ENCODE results near the gene PCYOX1L. TPM values are rescaled to one million over a fixed set of nuclear protein-coding genes. Genes with fewer than 3 reads are reported as not detected.

The PCYOX1L gene
- total and polyA plus RNA-seq, 2 experiments from 2014 or later: 6.7 to 14.7 TPM

DNA sequence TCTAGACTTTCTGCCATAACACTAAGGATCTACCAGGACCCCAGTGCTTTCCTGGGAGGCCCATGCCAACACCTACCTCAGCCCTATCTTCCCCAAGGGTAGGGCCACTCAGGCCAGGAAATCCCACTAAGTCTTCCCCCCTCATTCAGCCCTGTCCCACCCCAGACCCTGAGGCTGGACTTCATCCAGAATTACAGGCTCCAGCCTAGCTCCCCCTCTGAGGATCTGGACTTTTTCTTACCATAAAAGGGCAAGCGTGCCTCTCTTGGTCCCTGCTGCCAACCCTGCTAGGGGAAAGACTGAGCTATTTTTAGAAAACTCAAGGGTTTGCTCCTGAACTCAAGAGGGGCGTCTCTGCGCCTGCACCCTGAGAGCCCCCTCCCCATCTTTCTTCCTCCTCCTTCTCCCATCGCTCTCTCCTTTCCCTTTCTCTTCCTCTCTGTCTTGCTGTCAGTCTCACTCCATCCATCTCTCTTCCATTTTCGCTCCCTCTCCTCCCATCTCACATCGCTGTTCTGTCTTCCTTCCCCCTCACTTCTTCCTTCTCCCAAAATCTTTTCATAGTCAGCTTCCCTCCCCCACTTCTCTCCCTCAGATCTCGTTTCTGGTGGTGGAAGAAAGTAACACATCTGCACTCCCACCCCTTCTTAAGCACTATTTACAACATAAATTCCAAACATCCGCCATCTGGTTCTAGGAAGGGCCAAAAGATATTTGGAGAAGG, 59.3 kb downstream of the PCYOX1L start:
- H3K4me1 Mint-ChIP-seq: peaks cover 31% of the 10 kb centered on the region
- H3K4me1 ChIP-seq (ENCODE audit: insufficient read depth): peaks cover 10% of the 10 kb centered on the region; the same call in 1 of the 2 replicates

More for the DNA sequence above, 59.3 kb downstream of the PCYOX1L start:
- Histone ChIP-seq H3K4me3 (no peak overlapping the region), H3K79me2 (replicated peaks; ENCODE audit: insufficient read depth) (no peaks in the 10 kb centered on the region), H3F3A (replicated peaks; ENCODE audit: low read depth) (0 out of 2 replicates have a peak, but pooled peaks cover 3% of the 10 kb centered on the region), H4K20me1 (replicated peaks; ENCODE audit: insufficient read depth) (no peaks in the 10 kb centered on the region), H2AFZ (peak overlapping the region; percentile 84), H3K4me2 (peak overlapping the region; percentile 65), H3K9me2 (ENCODE audit: insufficient read depth) (no peaks in the 10 kb centered on the region), H3K27me3 (ENCODE audit: insufficient read depth) (no peaks in the 10 kb centered on the region), H3K36me3 (ENCODE audit: insufficient read depth) (no peaks in the 10 kb centered on the region), H3K27ac (ENCODE audit: low read depth) (no peak overlapping the region)
- no peak for DNase-seq (ENCODE audit: low spot score)
- Mint-ChIP-seq H3K9me3 (no peaks in the 10 kb centered on the region), H3K27ac (peak overlapping the region; percentile 86), H3K27me3 (ENCODE audit: insufficient read depth, low read depth, poor library complexity) (peaks cover 9% of the 10 kb centered on the region), H3K36me3 (ENCODE audit: low read depth) (no peaks in the 10 kb centered on the region), H3K4me3 (no peak overlapping the region)
- peak; percentile 37 for ATAC-seq
- TF ChIP-seq ZNF331 (CRISPR knock-in tag; IDR thresholded peaks at IDR 0.05; ENCODE audit: low read depth) (no peak), ETS1 (IDR thresholded peaks at IDR 0.05) (no peak), STAT1 (IDR thresholded peaks at IDR 0.05; ENCODE audit: unreplicated experiment) (no peak), JUNB (IDR thresholded peaks at IDR 0.05; ENCODE audit: unreplicated experiment) (no peak), CREB1 (CRISPR knock-in tag; IDR thresholded peaks at IDR 0.05; ENCODE audit: low read depth) (no peak), POLR2AphosphoS5 (IDR thresholded peaks at IDR 0.05; ENCODE audit: low read depth) (no peak), EZH2 (IDR thresholded peaks at IDR 0.05; ENCODE audit: low read depth, unreplicated experiment) (no peak), ZNF114 (CRISPR knock-in tag; IDR thresholded peaks at IDR 0.05) (no peak), EZH2phosphoT487 (IDR thresholded peaks at IDR 0.05; ENCODE audit: unreplicated experiment) (no peak), NANOG (IDR thresholded peaks at IDR 0.05; ENCODE audit: borderline replicate concordance) (no peak), ZNF462 (CRISPR knock-in tag; IDR thresholded peaks at IDR 0.05) (no peak)
- TF ChIP-seq, protein P1, sequence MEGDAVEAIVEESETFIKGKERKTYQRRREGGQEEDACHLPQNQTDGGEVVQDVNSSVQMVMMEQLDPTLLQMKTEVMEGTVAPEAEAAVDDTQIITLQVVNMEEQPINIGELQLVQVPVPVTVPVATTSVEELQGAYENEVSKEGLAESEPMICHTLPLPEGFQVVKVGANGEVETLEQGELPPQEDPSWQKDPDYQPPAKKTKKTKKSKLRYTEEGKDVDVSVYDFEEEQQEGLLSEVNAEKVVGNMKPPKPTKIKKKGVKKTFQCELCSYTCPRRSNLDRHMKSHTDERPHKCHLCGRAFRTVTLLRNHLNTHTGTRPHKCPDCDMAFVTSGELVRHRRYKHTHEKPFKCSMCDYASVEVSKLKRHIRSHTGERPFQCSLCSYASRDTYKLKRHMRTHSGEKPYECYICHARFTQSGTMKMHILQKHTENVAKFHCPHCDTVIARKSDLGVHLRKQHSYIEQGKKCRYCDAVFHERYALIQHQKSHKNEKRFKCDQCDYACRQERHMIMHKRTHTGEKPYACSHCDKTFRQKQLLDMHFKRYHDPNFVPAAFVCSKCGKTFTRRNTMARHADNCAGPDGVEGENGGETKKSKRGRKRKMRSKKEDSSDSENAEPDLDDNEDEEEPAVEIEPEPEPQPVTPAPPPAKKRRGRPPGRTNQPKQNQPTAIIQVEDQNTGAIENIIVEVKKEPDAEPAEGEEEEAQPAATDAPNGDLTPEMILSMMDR (conservative IDR thresholded peaks at IDR 0.05; ENCODE audit: low read depth in 2 of 2): no peak
- TF ChIP-seq, protein P2, sequence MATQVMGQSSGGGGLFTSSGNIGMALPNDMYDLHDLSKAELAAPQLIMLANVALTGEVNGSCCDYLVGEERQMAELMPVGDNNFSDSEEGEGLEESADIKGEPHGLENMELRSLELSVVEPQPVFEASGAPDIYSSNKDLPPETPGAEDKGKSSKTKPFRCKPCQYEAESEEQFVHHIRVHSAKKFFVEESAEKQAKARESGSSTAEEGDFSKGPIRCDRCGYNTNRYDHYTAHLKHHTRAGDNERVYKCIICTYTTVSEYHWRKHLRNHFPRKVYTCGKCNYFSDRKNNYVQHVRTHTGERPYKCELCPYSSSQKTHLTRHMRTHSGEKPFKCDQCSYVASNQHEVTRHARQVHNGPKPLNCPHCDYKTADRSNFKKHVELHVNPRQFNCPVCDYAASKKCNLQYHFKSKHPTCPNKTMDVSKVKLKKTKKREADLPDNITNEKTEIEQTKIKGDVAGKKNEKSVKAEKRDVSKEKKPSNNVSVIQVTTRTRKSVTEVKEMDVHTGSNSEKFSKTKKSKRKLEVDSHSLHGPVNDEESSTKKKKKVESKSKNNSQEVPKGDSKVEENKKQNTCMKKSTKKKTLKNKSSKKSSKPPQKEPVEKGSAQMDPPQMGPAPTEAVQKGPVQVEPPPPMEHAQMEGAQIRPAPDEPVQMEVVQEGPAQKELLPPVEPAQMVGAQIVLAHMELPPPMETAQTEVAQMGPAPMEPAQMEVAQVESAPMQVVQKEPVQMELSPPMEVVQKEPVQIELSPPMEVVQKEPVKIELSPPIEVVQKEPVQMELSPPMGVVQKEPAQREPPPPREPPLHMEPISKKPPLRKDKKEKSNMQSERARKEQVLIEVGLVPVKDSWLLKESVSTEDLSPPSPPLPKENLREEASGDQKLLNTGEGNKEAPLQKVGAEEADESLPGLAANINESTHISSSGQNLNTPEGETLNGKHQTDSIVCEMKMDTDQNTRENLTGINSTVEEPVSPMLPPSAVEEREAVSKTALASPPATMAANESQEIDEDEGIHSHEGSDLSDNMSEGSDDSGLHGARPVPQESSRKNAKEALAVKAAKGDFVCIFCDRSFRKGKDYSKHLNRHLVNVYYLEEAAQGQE (IDR thresholded peaks at IDR 0.05; ENCODE audit: unreplicated experiment): no peak

Measured in GM23338 (cell line).